ENCODE data around the gene LETM1.

LETM1 gene

GRCh38 chr4:1890979-1891570 lies 35.1 kb upstream of the LETM1 start (continued):
- TF ChIP-seq PATZ1 (CRISPR knock-in tag; IDR thresholded peaks at IDR 0.05; ENCODE audit: borderline replicate concordance) (no peak), CSRNP3 (CRISPR knock-in tag; IDR thresholded peaks at IDR 0.05) (no peak), OSR1 (CRISPR knock-in tag; IDR thresholded peaks at IDR 0.05) (no peak)

GRCh38 chr4:1887052-1887451 lies 31.1 kb upstream of the LETM1 start:
- TF ChIP-seq BACH2 (CRISPR knock-in tag; IDR thresholded peaks at IDR 0.05; ENCODE audit: borderline replicate concordance): no peak
- TF ChIP-seq GLIS3 (CRISPR knock-in tag; IDR thresholded peaks at IDR 0.05): no peak
- no peak for TF ChIP-seq TOX (CRISPR knock-in tag; IDR thresholded peaks at IDR 0.05; ENCODE audit: borderline replicate concordance)
- TF ChIP-seq ZNF8 (CRISPR knock-in tag; IDR thresholded peaks at IDR 0.05): no peak
- no peak for TF ChIP-seq ESRRG (CRISPR knock-in tag; IDR thresholded peaks at IDR 0.05)
- TF ChIP-seq ARNTL (CRISPR knock-in tag; IDR thresholded peaks at IDR 0.05; ENCODE audit: borderline replicate concordance, low read depth): no peak
- TF ChIP-seq CREB5 (CRISPR knock-in tag; IDR thresholded peaks at IDR 0.05; ENCODE audit: low read depth): no peak
- no peak for TF ChIP-seq PPARA (CRISPR knock-in tag; IDR thresholded peaks at IDR 0.05; ENCODE audit: borderline replicate concordance)
- TF ChIP-seq PATZ1 (CRISPR knock-in tag; IDR thresholded peaks at IDR 0.05; ENCODE audit: borderline replicate concordance): no peak
- TF ChIP-seq TSHZ2 (CRISPR knock-in tag; IDR thresholded peaks at IDR 0.05): no peak
- no peak for ATAC-seq

GRCh38 chr4:1885414-1885813 lies 29.5 kb upstream of the LETM1 start:
- TF ChIP-seq PATZ1 (CRISPR knock-in tag; IDR thresholded peaks at IDR 0.05; ENCODE audit: borderline replicate concordance): no peak
- TF ChIP-seq ARNTL (CRISPR knock-in tag; IDR thresholded peaks at IDR 0.05; ENCODE audit: borderline replicate concordance, low read depth): no peak
- no peak for TF ChIP-seq POU6F1 (CRISPR knock-in tag; IDR thresholded peaks at IDR 0.05; ENCODE audit: borderline replicate concordance, low read depth)
- TF ChIP-seq TOX (CRISPR knock-in tag; IDR thresholded peaks at IDR 0.05; ENCODE audit: borderline replicate concordance): no peak
- TF ChIP-seq BACH2 (CRISPR knock-in tag; IDR thresholded peaks at IDR 0.05; ENCODE audit: borderline replicate concordance): no peak
- no peak for TF ChIP-seq CREB5 (CRISPR knock-in tag; IDR thresholded peaks at IDR 0.05; ENCODE audit: low read depth)
- TF ChIP-seq SNAI2 (CRISPR knock-in tag; IDR thresholded peaks at IDR 0.05): no peak
- TF ChIP-seq ZNF70 (CRISPR knock-in tag; IDR thresholded peaks at IDR 0.05): no peak
- TF ChIP-seq TCF4 (CRISPR knock-in tag; IDR thresholded peaks at IDR 0.05; ENCODE audit: borderline replicate concordance): no peak
- TF ChIP-seq PPARA (CRISPR knock-in tag; IDR thresholded peaks at IDR 0.05; ENCODE audit: borderline replicate concordance): no peak
- no peak for TF ChIP-seq ZNF565 (CRISPR knock-in tag; conservative IDR thresholded peaks at IDR 0.05; ENCODE audit: low read depth)
- no peak for TF ChIP-seq OSR1 (CRISPR knock-in tag; IDR thresholded peaks at IDR 0.05)
- TF ChIP-seq ZFP30 (CRISPR knock-in tag; IDR thresholded peaks at IDR 0.05): no peak
- ATAC-seq: peak; percentile 22; the same call in 1 of the 3 replicates

All from SK-N-SH treated with all-trans-retinoic acid at 6 μM for 48 hours (cell line).